ENCODE measurements around the gene GALNTL6. TPM values are rescaled to one million over a fixed set of nuclear protein-coding genes. Genes with fewer than 3 reads are reported as not detected.

Gene GALNTL6
- polyA plus RNA-seq, 1 donor from 2014 or later = 14.9 TPM

GRCh38 chr4:172985552-172985951 is 1172.3 kb downstream of the GALNTL6 start:
- no peak overlapping the region for H3K27ac ChIP-seq (ENCODE audit: low read length)
- no peak overlapping the region for H3K4me2 ChIP-seq (ENCODE audit: low read length)
- TF ChIP-seq MXI1 (conservative IDR thresholded peaks at IDR 0.05; ENCODE audit: poor library complexity, severe bottlenecking) (no peak), REST (IDR thresholded peaks at IDR 0.05; ENCODE audit: borderline replicate concordance) (no peak), EZH2 (IDR thresholded peaks at IDR 0.05; ENCODE audit: borderline replicate concordance, insufficient read depth, low read length, poor library complexity, severe bottlenecking) (no peak), POLR2AphosphoS5 (IDR thresholded peaks at IDR 0.05) (no peak), TAF1 (IDR thresholded peaks at IDR 0.05; ENCODE audit: low read depth) (no peak)
- H3K79me2 ChIP-seq (replicated peaks; ENCODE audit: insufficient read depth, low read length) = no peaks in the 10 kb centered on the region
- no peak overlapping the region for H3K9ac ChIP-seq (ENCODE audit: low read length)
- no peak overlapping the region for H2AFZ ChIP-seq (ENCODE audit: low read depth, low read length)
- H3F3A ChIP-seq (ENCODE audit: insufficient read depth, low read length, poor library complexity, severe bottlenecking) = no peaks in the 10 kb centered on the region
- H3K9me3 ChIP-seq (ENCODE audit: low read length) = no peaks in the 10 kb centered on the region
- H4K20me1 ChIP-seq (ENCODE audit: insufficient read depth) = no peaks in the 10 kb centered on the region
- no peaks in the 10 kb centered on the region for H3K9me2 ChIP-seq (ENCODE audit: insufficient read depth, low read length)
- no peak overlapping the region for H3K4me3 ChIP-seq (ENCODE audit: low read length)
- H3K27me3 ChIP-seq (ENCODE audit: insufficient read depth, low read depth, low read length) = no peaks in the 10 kb centered on the region
- no peaks in the 10 kb centered on the region for H3K36me3 ChIP-seq (ENCODE audit: insufficient read depth, low read length)

GRCh38 chr4:172986114-172986513 is 1172.9 kb downstream of the GALNTL6 start:
- Histone ChIP-seq H2AFZ (ENCODE audit: low read depth, low read length) (no peak overlapping the region), H3K9me3 (ENCODE audit: low read length) (no peaks in the 10 kb centered on the region), H3K27me3 (ENCODE audit: insufficient read depth, low read depth, low read length) (no peaks in the 10 kb centered on the region), H3K79me2 (replicated peaks; ENCODE audit: insufficient read depth, low read length) (no peaks in the 10 kb centered on the region), H3F3A (ENCODE audit: insufficient read depth, low read length, poor library complexity, severe bottlenecking) (no peaks in the 10 kb centered on the region), H3K27ac (ENCODE audit: low read length) (no peak overlapping the region), H3K9ac (ENCODE audit: low read length) (no peak overlapping the region), H3K36me3 (ENCODE audit: insufficient read depth, low read length) (no peaks in the 10 kb centered on the region), H3K9me2 (ENCODE audit: insufficient read depth, low read length) (no peaks in the 10 kb centered on the region), H3K4me3 (ENCODE audit: low read length) (no peak overlapping the region), H4K20me1 (ENCODE audit: insufficient read depth) (no peaks in the 10 kb centered on the region), H3K4me2 (ENCODE audit: low read length) (no peak overlapping the region)
- TF ChIP-seq POLR2AphosphoS5 (IDR thresholded peaks at IDR 0.05) = no peak
- no peak for TF ChIP-seq EZH2 (IDR thresholded peaks at IDR 0.05; ENCODE audit: borderline replicate concordance, insufficient read depth, low read length, poor library complexity, severe bottlenecking)
- no peak for TF ChIP-seq EP300 (conservative IDR thresholded peaks at IDR 0.05; ENCODE audit: poor library complexity, severe bottlenecking)
- no peak for TF ChIP-seq RAD21 (conservative IDR thresholded peaks at IDR 0.05)
- TF ChIP-seq REST (IDR thresholded peaks at IDR 0.05; ENCODE audit: borderline replicate concordance) = no peak
- no peak for TF ChIP-seq TAF1 (IDR thresholded peaks at IDR 0.05; ENCODE audit: low read depth)
- no peak for TF ChIP-seq SMC3 (conservative IDR thresholded peaks at IDR 0.05; ENCODE audit: poor library complexity)
- TF ChIP-seq MXI1 (conservative IDR thresholded peaks at IDR 0.05; ENCODE audit: poor library complexity, severe bottlenecking) = no peak
- TF ChIP-seq CTCF (IDR thresholded peaks at IDR 0.05; ENCODE audit: poor library complexity, severe bottlenecking) = no peak
